HepG2 (cell line): Measurements from ENCODE around the gene OTC. TPM values are rescaled to one million over a fixed set of nuclear protein-coding genes. Genes with fewer than 3 reads are reported as not detected.

Source experiments
- ATAC-seq: fragments of 200-7000 bp; cut with Tn5 transposase; 3 replicates; pipeline ENCODE4 v1.9.1; 2020; ENCODE audit warnings: mild to moderate bottlenecking, moderate library complexity
- BruUV-seq: library from RNA; stranded (reverse); fragments of 400-500 nt; replicated peaks from 2 replicates; lab custom pipeline; 2021; lab: Mats Ljungman, UMichigan
- CTCF ChIA-PET: fragments of 300-600 bp; formaldehyde crosslinking; extraction: SDS; loops from one replicate; lab custom pipeline; 2021; ENCODE audit warnings: low total read pairs, inconsistent platforms, low intra/inter-chr PET ratio; lab: Yijun Ruan, JAX
- POLR2A ChIA-PET: fragments of 350-600 bp; sonication (Branson Sonifier 250); formaldehyde crosslinking; loops from one replicate; lab custom pipeline; 2020; ENCODE audit warnings: antibody characterized with exemption, inconsistent platforms; lab: Yijun Ruan, JAX
- DNase-seq: peaks from one replicate; pipeline ENCODE4 v3.0.0-alpha.2; 2015; ENCODE audit warnings: low spot score
- FAIRE-seq: peaks from 3 replicates; lab custom pipeline; 2011; peaks lifted over from hg19 to GRCh38; lab: Jason Lieb, UNC
- H2AFZ ChIP-seq: one replicate; pipeline ENCODE4 v1.6.1; 2011; ENCODE audit warnings: low read length, inconsistent platforms
- H3K27ac ChIP-seq: fragments of 300-600 bp; 3 replicates; pipeline ENCODE4 v1.8.0; 2011; ENCODE audit warnings: mixed run types, mild to moderate bottlenecking, mixed read lengths, low read length, inconsistent platforms; ENCODE audit not compliant: insufficient read depth; ENCODE audit errors: extremely low read length
- H3K27me3 ChIP-seq, 2 experiments: fragments of 200-600 bp in 1 of 2; 2 replicates in 1 of 2; 3 replicates in 1 of 2; pipeline versions ENCODE4 v1.6.0 to v1.8.0; 2011; ENCODE audit warnings: low read length in 2 of 2, mild to moderate bottlenecking in 2 of 2, moderate library complexity in 2 of 2, inconsistent platforms in 1 of 2; ENCODE audit not compliant: insufficient read depth in 2 of 2, control insufficient read depth in 1 of 2
- H3K36me3 ChIP-seq, 2 experiments: fragments of 200-600 bp in 1 of 2; replicated peaks in 1 of 2; 2 replicates in 1 of 2; 3 replicates in 1 of 2; pipeline versions ENCODE4 v1.5.1 to v1.8.0; 2011; ENCODE audit warnings: low read length in 2 of 2, inconsistent platforms in 1 of 2; ENCODE audit not compliant: insufficient read depth in 2 of 2, control insufficient read depth in 1 of 2
- H3K4me1 ChIP-seq: 2 replicates; pipeline ENCODE4 v1.5.1; 2012; ENCODE audit warnings: low read length, inconsistent platforms; ENCODE audit not compliant: insufficient read depth
- H3K4me2 ChIP-seq: 2 replicates; pipeline ENCODE4 v1.6.0; 2011; ENCODE audit warnings: low read depth, low read length, inconsistent platforms
- H3K4me3 ChIP-seq, 3 experiments: fragments of 200-600 bp in 1 of 3; sonication (generic), shearing (Covaris generic) in 1 of 3; replicated peaks in 1 of 3; 2 replicates each; pipeline ENCODE4 v1.5.1; 2011 to 2016; ENCODE audit warnings: low read length in 3 of 3, inconsistent platforms in 2 of 3, low read depth in 2 of 3, mild to moderate bottlenecking in 2 of 3, control low read depth in 1 of 3, mixed read lengths in 1 of 3; ENCODE audit not compliant: insufficient read depth in 1 of 3
- H3K79me2 ChIP-seq: one replicate; pipeline ENCODE4 v1.6.1; 2011; ENCODE audit warnings: low read length, inconsistent platforms; ENCODE audit not compliant: insufficient read depth
- H3K9ac ChIP-seq: 2 replicates; pipeline ENCODE4 v1.6.0; 2011; ENCODE audit warnings: mild to moderate bottlenecking, low read depth, low read length, inconsistent platforms; ENCODE audit not compliant: insufficient read depth
- H3K9me3 ChIP-seq: 2 replicates; pipeline ENCODE4 v1.5.1; 2012; ENCODE audit warnings: mild to moderate bottlenecking, low read length
- H4K20me1 ChIP-seq: 2 replicates; pipeline ENCODE4 v1.6.0; 2011; ENCODE audit warnings: inconsistent platforms, mild to moderate bottlenecking, low read length, moderate library complexity; ENCODE audit not compliant: insufficient read depth
- GATAD2A ChIP-seq: IDR thresholded peaks from 2 replicates; pipeline ENCODE4 v1.6.1; 2016
- MLLT10 ChIP-seq: sonication (generic); formaldehyde crosslinking; IDR thresholded peaks from 2 replicates; pipeline ENCODE4 v1.4.0; 2020; ENCODE audit warnings: missing genetic modification reagents
- TCF7 ChIP-seq: sonication (generic); IDR thresholded peaks from 2 replicates; pipeline ENCODE4 v1.6.1; 2016; ENCODE audit warnings: antibody characterized with exemption, low read depth
- ZNF10 ChIP-seq: sonication (generic); formaldehyde crosslinking; IDR thresholded peaks from 2 replicates; pipeline ENCODE4 v1.4.0; 2020; ENCODE audit warnings: mild to moderate bottlenecking, low read depth, missing genetic modification reagents, borderline replicate concordance
- ZNF256 ChIP-seq: sonication (generic); formaldehyde crosslinking; conservative IDR thresholded peaks from 2 replicates; pipeline ENCODE4 v1.4.0; 2020; ENCODE audit warnings: missing genetic modification reagents
- ZNF350 ChIP-seq: sonication (generic); formaldehyde crosslinking; IDR thresholded peaks from 2 replicates; pipeline ENCODE4 v1.4.0; 2020; ENCODE audit warnings: mild to moderate bottlenecking, low read depth, missing genetic modification reagents, borderline replicate concordance
- ZNF598 ChIP-seq: sonication (generic); formaldehyde crosslinking; IDR thresholded peaks from 2 replicates; pipeline ENCODE4 v1.5.1; 2020; ENCODE audit warnings: mild to moderate bottlenecking, missing genetic modification reagents, borderline replicate concordance
- ZNF607 ChIP-seq: sonication (generic); formaldehyde crosslinking; IDR thresholded peaks from 2 replicates; pipeline ENCODE4 v1.5.1; 2020; ENCODE audit warnings: missing genetic modification reagents, mild to moderate bottlenecking, borderline replicate concordance
- in situ Hi-C: cut with HindIII; loops from 2 replicates; pipeline ENCODE4 v1.10.0; 2017; ENCODE audit warnings: low pct_unique_long_range_greater_than_20kb; ENCODE audit not compliant: extremely low pct_ligation_motif_present
- intact Hi-C: fragments of 100-400 bp; cut with micrococcal nuclease; formaldehyde crosslinking; loops from one replicate; pipeline ENCODE4 v1.10.0; 2022; ENCODE audit not compliant: unreplicated experiment
- polyA plus RNA-seq, 8 experiments: library from polyadenylated mRNA; depleted of rRNA in 3 of 8; stranded (reverse) in 7 of 8; unstranded in 1 of 8; fragments of >200 nt; fragmentation: Illumina TruSeq in 4 of 8; extraction: Trizol in 4 of 8; gene quantifications; 2 replicates each; pipeline versions ENCODE4 v1.2.1 to v1.2.3, GENCODE V29; 2011 to 2016; ENCODE audit warnings: low read depth in 4 of 8, missing spikeins in 1 of 8, mixed read lengths in 1 of 8; ENCODE audit not compliant: insufficient read depth in 1 of 8
- total RNA-seq, 5 experiments: library from RNA; depleted of rRNA; stranded (reverse); fragments of >200 nt; fragmentation: Illumina TruSeq; extraction: Trizol; gene quantifications; 2 replicates each; pipeline ENCODE4 v1.2.3, GENCODE V29; 2016; ENCODE audit warnings: low read depth in 1 of 5
- TF ChIP-seq, protein P1 (sequence below): sonication (generic); formaldehyde crosslinking; IDR thresholded peaks from 2 replicates; pipeline ENCODE4 v1.9.0; 2022; ENCODE audit warnings: missing genetic modification reagents, mild to moderate bottlenecking, borderline replicate concordance
- TF ChIP-seq, protein P2 (sequence below): sonication (generic); formaldehyde crosslinking; IDR thresholded peaks from 2 replicates; pipeline ENCODE4 v1.8.1; 2022; ENCODE audit warnings: low read depth, mild to moderate bottlenecking, missing genetic modification reagents
- TF ChIP-seq, protein P3 (sequence below): sonication (generic); formaldehyde crosslinking; IDR thresholded peaks from 2 replicates; pipeline ENCODE4 v1.5.0; 2020; ENCODE audit warnings: missing genetic modification reagents

Gene OTC
- total and polyA plus RNA-seq, 2 of the 13 experiments (the other 11 are each of a cell fraction or from before 2014, with no cell fraction given), result 0.04 to 1.8 TPM

DNA sequence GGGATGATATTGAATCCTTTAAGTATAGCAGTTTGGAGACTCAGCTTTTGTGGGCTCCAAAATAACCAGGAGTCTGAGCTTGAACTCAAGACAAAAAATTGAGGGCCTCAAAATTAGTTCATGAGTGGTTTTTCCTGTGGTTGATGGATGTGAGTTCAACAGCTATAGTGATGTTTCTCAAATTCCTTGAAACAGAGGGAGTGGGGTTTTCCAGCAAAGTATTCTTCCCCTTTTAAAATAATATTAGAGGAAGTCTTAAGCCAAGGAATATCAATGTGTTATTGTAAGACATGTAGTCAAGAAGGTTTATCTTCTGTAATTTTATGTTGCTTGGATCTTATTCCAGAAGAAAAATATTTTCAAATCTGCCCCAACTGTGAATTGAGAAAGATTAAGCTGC lies 10.6 kb downstream of the OTC start:
- ChIA-PET CTCF (no interaction called here), POLR2A (no interaction called here)
- TF ChIP-seq ZNF607 (CRISPR knock-in tag), result no peak
- TF ChIP-seq ZNF350 (CRISPR knock-in tag), result no peak
- TF ChIP-seq GATAD2A, result no peak
- TF ChIP-seq, protein P1, sequence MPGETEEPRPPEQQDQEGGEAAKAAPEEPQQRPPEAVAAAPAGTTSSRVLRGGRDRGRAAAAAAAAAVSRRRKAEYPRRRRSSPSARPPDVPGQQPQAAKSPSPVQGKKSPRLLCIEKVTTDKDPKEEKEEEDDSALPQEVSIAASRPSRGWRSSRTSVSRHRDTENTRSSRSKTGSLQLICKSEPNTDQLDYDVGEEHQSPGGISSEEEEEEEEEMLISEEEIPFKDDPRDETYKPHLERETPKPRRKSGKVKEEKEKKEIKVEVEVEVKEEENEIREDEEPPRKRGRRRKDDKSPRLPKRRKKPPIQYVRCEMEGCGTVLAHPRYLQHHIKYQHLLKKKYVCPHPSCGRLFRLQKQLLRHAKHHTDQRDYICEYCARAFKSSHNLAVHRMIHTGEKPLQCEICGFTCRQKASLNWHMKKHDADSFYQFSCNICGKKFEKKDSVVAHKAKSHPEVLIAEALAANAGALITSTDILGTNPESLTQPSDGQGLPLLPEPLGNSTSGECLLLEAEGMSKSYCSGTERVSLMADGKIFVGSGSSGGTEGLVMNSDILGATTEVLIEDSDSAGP (CRISPR knock-in tag), result no peak
- no peak for TF ChIP-seq MLLT10 (CRISPR knock-in tag)
- no peak for TF ChIP-seq ZNF256 (CRISPR knock-in tag)
- TF ChIP-seq, protein P2, sequence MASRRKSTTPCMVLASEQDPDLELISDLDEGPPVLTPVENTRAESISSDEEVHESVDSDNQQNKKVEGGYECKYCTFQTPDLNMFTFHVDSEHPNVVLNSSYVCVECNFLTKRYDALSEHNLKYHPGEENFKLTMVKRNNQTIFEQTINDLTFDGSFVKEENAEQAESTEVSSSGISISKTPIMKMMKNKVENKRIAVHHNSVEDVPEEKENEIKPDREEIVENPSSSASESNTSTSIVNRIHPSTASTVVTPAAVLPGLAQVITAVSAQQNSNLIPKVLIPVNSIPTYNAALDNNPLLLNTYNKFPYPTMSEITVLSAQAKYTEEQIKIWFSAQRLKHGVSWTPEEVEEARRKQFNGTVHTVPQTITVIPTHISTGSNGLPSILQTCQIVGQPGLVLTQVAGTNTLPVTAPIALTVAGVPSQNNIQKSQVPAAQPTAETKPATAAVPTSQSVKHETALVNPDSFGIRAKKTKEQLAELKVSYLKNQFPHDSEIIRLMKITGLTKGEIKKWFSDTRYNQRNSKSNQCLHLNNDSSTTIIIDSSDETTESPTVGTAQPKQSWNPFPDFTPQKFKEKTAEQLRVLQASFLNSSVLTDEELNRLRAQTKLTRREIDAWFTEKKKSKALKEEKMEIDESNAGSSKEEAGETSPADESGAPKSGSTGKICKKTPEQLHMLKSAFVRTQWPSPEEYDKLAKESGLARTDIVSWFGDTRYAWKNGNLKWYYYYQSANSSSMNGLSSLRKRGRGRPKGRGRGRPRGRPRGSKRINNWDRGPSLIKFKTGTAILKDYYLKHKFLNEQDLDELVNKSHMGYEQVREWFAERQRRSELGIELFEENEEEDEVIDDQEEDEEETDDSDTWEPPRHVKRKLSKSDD (CRISPR knock-in tag), result no peak
- TF ChIP-seq, protein P3, sequence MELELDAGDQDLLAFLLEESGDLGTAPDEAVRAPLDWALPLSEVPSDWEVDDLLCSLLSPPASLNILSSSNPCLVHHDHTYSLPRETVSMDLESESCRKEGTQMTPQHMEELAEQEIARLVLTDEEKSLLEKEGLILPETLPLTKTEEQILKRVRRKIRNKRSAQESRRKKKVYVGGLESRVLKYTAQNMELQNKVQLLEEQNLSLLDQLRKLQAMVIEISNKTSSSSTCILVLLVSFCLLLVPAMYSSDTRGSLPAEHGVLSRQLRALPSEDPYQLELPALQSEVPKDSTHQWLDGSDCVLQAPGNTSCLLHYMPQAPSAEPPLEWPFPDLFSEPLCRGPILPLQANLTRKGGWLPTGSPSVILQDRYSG (CRISPR knock-in tag), result no peak
- no peak for TF ChIP-seq TCF7
- TF ChIP-seq ZNF10 (CRISPR knock-in tag), result no peak
- no peak for TF ChIP-seq ZNF598
- intact Hi-C loops (no loop called here), in situ Hi-C loops (no loop called here)
- H4K20me1 ChIP-seq, result no peaks in the 10 kb centered on the region
- no peak for FAIRE-seq
- no TSS peak for BruUV-seq
- no peaks in the 10 kb centered on the region for H3K4me1 ChIP-seq
- H3K27ac ChIP-seq, result no peak overlapping the region
- no peak overlapping the region for H2AFZ ChIP-seq
- no peak overlapping the region for H3K4me3 ChIP-seq
- H3K79me2 ChIP-seq, result no peaks in the 10 kb centered on the region
- H3K36me3 ChIP-seq, result no peaks in the 10 kb centered on the region
- H3K4me2 ChIP-seq, result no peak overlapping the region
- no peak for ATAC-seq
- H3K9ac ChIP-seq, result no peak overlapping the region
- no peak for DNase-seq
- no peaks in the 10 kb centered on the region for H3K9me3 ChIP-seq
- no peaks in the 10 kb centered on the region for H3K27me3 ChIP-seq
